A549 (cell line): ENCODE measurements around the gene BNIPL.

ENCODE experiments used
- BCL3 ChIP-seq: fragments of >200 bp; sonication (Bioruptor Twin); formaldehyde crosslinking; IDR thresholded peaks from 3 replicates; pipeline ENCODE4 v1.6.1; 2016
- CTCF ChIP-seq: fragments of >200 bp; sonication (Bioruptor Twin); formaldehyde crosslinking; IDR thresholded peaks from 3 replicates; pipeline ENCODE4 v1.5.1; 2016
- ELK1 ChIP-seq: fragments of 150-350 bp; IDR thresholded peaks from 2 replicates; pipeline ENCODE4 v1.6.1; 2014; ENCODE audit warnings: low read depth, mild to moderate bottlenecking, low read length
- EP300 ChIP-seq, 2 experiments: fragments of >200 bp; sonication (Bioruptor Twin); formaldehyde crosslinking; IDR thresholded peaks; 2 replicates in 1 of 2; 3 replicates in 1 of 2; pipeline ENCODE4 v1.6.1; 2016 to 2017
- HOXA7 ChIP-seq: fragments of 250-450 bp; sonication (Bioruptor Pico); IDR thresholded peaks from 2 replicates; pipeline ENCODE4 v1.5.0; 2020; ENCODE audit warnings: mild to moderate bottlenecking, moderate library complexity
- JUNB ChIP-seq: fragments of >200 bp; sonication (Bioruptor Twin); formaldehyde crosslinking; IDR thresholded peaks from 2 replicates; pipeline ENCODE4 v1.6.1; 2016
- MAFK ChIP-seq: fragments of 450-650 bp; IDR thresholded peaks from 2 replicates; pipeline ENCODE4 v1.6.1; 2014; ENCODE audit not compliant: partially characterized antibody
- MYC ChIP-seq: IDR thresholded peaks from 2 replicates; pipeline ENCODE4 v1.6.1; 2012; ENCODE audit warnings: mild to moderate bottlenecking, inconsistent platforms, low read length, improper control_type of control experiment, borderline replicate concordance
- PBX3 ChIP-seq: IDR thresholded peaks from 2 replicates; pipeline ENCODE4 v1.6.1; 2012
- POLR2A ChIP-seq: IDR thresholded peaks from 2 replicates; pipeline ENCODE4 v1.6.1; 2012; ENCODE audit warnings: mild to moderate bottlenecking, low read length
- RAD21 ChIP-seq, 2 experiments: fragments of >200 bp in 1 of 2; sonication (Bioruptor Twin) in 1 of 2; formaldehyde crosslinking in 1 of 2; IDR thresholded peaks in 1 of 2; conservative IDR thresholded peaks in 1 of 2; 2 replicates in 1 of 2; 3 replicates in 1 of 2; pipeline ENCODE4 v1.6.1; 2012 to 2018; ENCODE audit warnings: inconsistent platforms in 1 of 2
- RFX5 ChIP-seq: fragments of 450-650 bp; IDR thresholded peaks from 2 replicates; pipeline ENCODE4 v1.7.1; 2014; ENCODE audit warnings: antibody characterized with exemption, mild to moderate bottlenecking, moderate library complexity

GRCh38 chr1:151070474-151071276 is 34.3 kb downstream of the BNIPL start, which contains the start of gene GABPB2:
- TF ChIP-seq EP300 (IDR thresholded peaks at IDR 0.05) (no peak), CTCF (peak; percentile 89), RFX5 (peak; percentile 61; the same call in 1 of the 2 replicates), PBX3 (peak; percentile 96), ELK1 (no peak), JUNB (no peak), HOXA7 (peak; percentile 54), POLR2A (peak; percentile 77), MYC (peak; percentile 93), BCL3 (peak; percentile 78; the same call in 2 of the 3 replicates), RAD21 (conservative IDR thresholded peaks at IDR 0.05 in 1 of 2, IDR thresholded peaks at IDR 0.05 in 1 of 2) (peak; percentile 44 to 56; a peak in 3 of 5 replicates), MAFK (peak; percentile 27)
